ENCODE results near the gene MOB4. TPM values are rescaled to one million over a fixed set of nuclear protein-coding genes. Genes with fewer than 3 reads are reported as not detected.

Gene MOB4
- total RNA-seq, 2 donors from 2014 or later: 17.5 to 27.2 TPM

DNA sequence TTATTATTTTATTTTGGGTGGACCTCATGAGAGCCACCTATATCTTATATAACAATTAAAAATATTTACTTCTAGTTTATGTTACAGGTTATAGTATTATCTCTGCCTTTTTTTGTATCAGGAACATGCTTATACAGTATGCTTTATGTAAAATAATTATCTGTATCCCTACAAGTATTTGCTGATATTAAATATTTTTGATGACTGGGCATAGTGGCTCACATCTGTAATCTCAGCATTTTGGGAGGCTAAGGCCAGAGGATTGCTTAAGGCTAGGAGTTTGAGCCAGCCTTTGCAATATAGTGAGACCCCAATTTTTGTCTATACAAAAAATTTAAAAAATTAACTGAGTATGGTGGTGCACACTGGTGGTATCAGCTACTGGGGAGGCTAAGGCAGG lies 39.6 kb downstream of the MOB4 start:
- TF ChIP-seq, protein P1, sequence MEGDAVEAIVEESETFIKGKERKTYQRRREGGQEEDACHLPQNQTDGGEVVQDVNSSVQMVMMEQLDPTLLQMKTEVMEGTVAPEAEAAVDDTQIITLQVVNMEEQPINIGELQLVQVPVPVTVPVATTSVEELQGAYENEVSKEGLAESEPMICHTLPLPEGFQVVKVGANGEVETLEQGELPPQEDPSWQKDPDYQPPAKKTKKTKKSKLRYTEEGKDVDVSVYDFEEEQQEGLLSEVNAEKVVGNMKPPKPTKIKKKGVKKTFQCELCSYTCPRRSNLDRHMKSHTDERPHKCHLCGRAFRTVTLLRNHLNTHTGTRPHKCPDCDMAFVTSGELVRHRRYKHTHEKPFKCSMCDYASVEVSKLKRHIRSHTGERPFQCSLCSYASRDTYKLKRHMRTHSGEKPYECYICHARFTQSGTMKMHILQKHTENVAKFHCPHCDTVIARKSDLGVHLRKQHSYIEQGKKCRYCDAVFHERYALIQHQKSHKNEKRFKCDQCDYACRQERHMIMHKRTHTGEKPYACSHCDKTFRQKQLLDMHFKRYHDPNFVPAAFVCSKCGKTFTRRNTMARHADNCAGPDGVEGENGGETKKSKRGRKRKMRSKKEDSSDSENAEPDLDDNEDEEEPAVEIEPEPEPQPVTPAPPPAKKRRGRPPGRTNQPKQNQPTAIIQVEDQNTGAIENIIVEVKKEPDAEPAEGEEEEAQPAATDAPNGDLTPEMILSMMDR (IDR thresholded peaks at IDR 0.05): no peak
- Histone ChIP-seq H3K27me3 (replicated peaks; ENCODE audit: insufficient read depth) (no peaks in the 10 kb centered on the region), H3K9me3 (no peaks in the 10 kb centered on the region), H3K27ac (no peak overlapping the region), H3K4me1 (ENCODE audit: control insufficient read depth in 1 of 2, low read depth in 2 of 2) (peaks cover 7 to 10% of the 10 kb centered on the region in 2 donors), H3K36me3 (peaks cover 7% of the 10 kb centered on the region), H3K4me3 (no peak overlapping the region)
- DNase-seq (ENCODE audit: low spot score) (no peak), ATAC-seq (ENCODE audit: insufficient number of reproducible peaks, low FRiP score, low read depth) (no peak)

DNA sequence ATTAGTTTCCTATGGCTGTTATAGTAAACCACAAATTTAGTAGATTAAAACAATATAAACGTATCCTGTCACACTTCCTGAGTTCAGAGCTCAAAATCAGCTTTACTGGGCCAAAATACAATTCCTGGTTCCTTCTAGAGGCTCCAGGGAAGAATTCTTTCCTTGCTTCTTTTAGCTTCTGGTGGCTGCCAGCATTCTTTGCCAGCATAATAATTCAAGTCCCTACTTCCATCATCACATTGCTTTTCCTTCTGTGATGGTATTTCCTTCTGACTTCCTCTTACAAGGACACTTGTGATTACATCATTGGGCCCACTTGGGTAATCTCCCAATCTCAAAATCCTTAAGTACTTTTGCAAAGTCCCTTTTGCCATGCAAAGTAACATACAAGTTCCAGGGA lies 40.6 kb downstream of the MOB4 start:
- no peaks in the 10 kb centered on the region for H3K9me3 ChIP-seq
- TF ChIP-seq, protein P1 (IDR thresholded peaks at IDR 0.05): no peak
- peak overlapping the region in 1 of 2 donors; percentile 22 for H3K27ac ChIP-seq
- no peak overlapping the region for H3K4me3 ChIP-seq
- peaks cover 6% of the 10 kb centered on the region for H3K36me3 ChIP-seq
- ATAC-seq (ENCODE audit: insufficient number of reproducible peaks, low FRiP score, low read depth): no peak
- no peaks in the 10 kb centered on the region for H3K27me3 ChIP-seq (replicated peaks; ENCODE audit: insufficient read depth)
- peaks cover 7 to 10% of the 10 kb centered on the region in 2 donors for H3K4me1 ChIP-seq (ENCODE audit: control insufficient read depth in 1 of 2, low read depth in 2 of 2)
- no peak for DNase-seq (ENCODE audit: low spot score)

- peaks cover 4% of the 10 kb centered on the region for H3K36me3 ChIP-seq
Observed at GRCh38 chr2:197558393-197558792, 42.5 kb downstream of the MOB4 start.

GRCh38 chr2:197559681-197560080 lies 43.8 kb downstream of the MOB4 start:
- no peak for DNase-seq (ENCODE audit: low spot score)
- Histone ChIP-seq H3K4me1 (ENCODE audit: control insufficient read depth in 1 of 2, low read depth in 2 of 2) (peaks cover 7 to 10% of the 10 kb centered on the region in 2 donors), H3K27ac (no peak overlapping the region), H3K4me3 (no peak overlapping the region), H3K36me3 (no peaks in the 10 kb centered on the region), H3K27me3 (replicated peaks; ENCODE audit: insufficient read depth) (no peaks in the 10 kb centered on the region), H3K9me3 (no peaks in the 10 kb centered on the region)
- TF ChIP-seq, protein P1 (IDR thresholded peaks at IDR 0.05): no peak
- ATAC-seq (ENCODE audit: insufficient number of reproducible peaks, low FRiP score, low read depth): no peak

More at GRCh38 chr2:197558393-197558792, 42.5 kb downstream of the MOB4 start:
- no peak overlapping the region for H3K27ac ChIP-seq
- H3K9me3 ChIP-seq: no peaks in the 10 kb centered on the region
- peaks cover 7 to 10% of the 10 kb centered on the region in 2 donors for H3K4me1 ChIP-seq (ENCODE audit: control insufficient read depth in 1 of 2, low read depth in 2 of 2)
- H3K4me3 ChIP-seq: no peak overlapping the region
- TF ChIP-seq, protein P1 (IDR thresholded peaks at IDR 0.05): no peak
- no peak for DNase-seq (ENCODE audit: low spot score)
- no peak for ATAC-seq (ENCODE audit: insufficient number of reproducible peaks, low FRiP score, low read depth)
- H3K27me3 ChIP-seq (replicated peaks; ENCODE audit: insufficient read depth): no peaks in the 10 kb centered on the region

DNA sequence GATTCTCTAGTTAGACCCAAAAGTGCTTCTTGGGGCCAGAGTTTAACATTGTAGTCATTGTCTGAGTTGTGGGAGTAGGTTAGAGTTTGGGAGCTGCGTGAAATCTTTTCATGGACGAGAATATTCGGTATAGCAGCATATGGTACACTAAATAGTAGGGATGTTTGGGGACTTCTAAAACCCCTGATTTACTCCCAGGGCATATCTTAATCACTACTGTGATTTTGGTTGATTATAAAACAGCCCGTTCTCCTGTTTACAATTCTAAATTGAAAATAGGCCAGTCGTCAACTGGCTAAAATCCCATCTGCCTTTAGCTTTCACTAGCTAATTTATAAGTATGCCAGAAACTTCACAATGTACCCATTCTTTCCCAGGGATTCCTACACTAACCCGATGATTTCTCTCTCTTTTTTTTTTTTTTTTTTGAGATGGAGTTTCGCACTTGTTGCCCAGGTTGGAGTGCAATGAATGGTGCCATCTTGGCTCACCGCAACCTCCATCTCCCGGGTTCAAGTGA lies 44.3 kb downstream of the MOB4 start:
- Histone ChIP-seq H3K27ac (no peak overlapping the region), H3K4me1 (ENCODE audit: control insufficient read depth in 1 of 2, low read depth in 2 of 2) (peaks cover 7 to 10% of the 10 kb centered on the region in 2 donors), H3K36me3 (no peaks in the 10 kb centered on the region), H3K27me3 (replicated peaks; ENCODE audit: insufficient read depth) (no peaks in the 10 kb centered on the region), H3K9me3 (no peaks in the 10 kb centered on the region), H3K4me3 (no peak overlapping the region)
- TF ChIP-seq, protein P1 (IDR thresholded peaks at IDR 0.05): no peak
- ATAC-seq (ENCODE audit: insufficient number of reproducible peaks, low FRiP score, low read depth) (no peak), DNase-seq (ENCODE audit: low spot score) (no peak)
